Activated naive CD4-positive, alpha-beta T cell treated with anti-CD3 and anti-CD28 coated beads, Interleukin-2, amount 50 U/mL, for 72 hours (primary cell): ENCODE results near the gene SPRYD4. TPM values are rescaled to one million over a fixed set of nuclear protein-coding genes. Genes with fewer than 3 reads are reported as not detected.
"Not testable (repeated sequence)": the region's sequence is repeated elsewhere in the genome, so short reads cannot be mapped to it uniquely, and the experiment has no call there.

ENCODE experiments used
- ATAC-seq, 2 donors: fragments of 150-1000 bp; cut with Tn5 transposase; 2 replicates each; pipeline ENCODE4 v1.10.0; 2021; ENCODE audit warnings: mild to moderate bottlenecking in 2 of 2, moderate library complexity in 2 of 2
- DNase-seq, 2 donors: peaks; one replicate each; pipeline ENCODE4 v3.0.0; 2021 to 2022; ENCODE audit warnings: low spot score in 2 of 2
- H3K27ac Mint-ChIP-seq, 2 donors: one replicate each; pipeline ENCODE4 v1.8.0; 2022; ENCODE audit warnings: mild to moderate bottlenecking in 2 of 2, mixed read lengths in 2 of 2
- H3K36me3 Mint-ChIP-seq, 2 donors: one replicate each; pipeline ENCODE4 v1.8.0; 2022; ENCODE audit warnings: mixed read lengths in 2 of 2
- H3K9me3 Mint-ChIP-seq, 2 donors: one replicate each; pipeline ENCODE4 v1.8.0; 2022; ENCODE audit warnings: mixed read lengths in 2 of 2
- total RNA-seq, 2 donors: library from RNA; stranded (reverse); gene quantifications; one replicate each; pipeline ENCODE4 v1.2.3, GENCODE V29; 2022

Gene SPRYD4
- total RNA-seq, 2 donors from 2014 or later: 3.4 to 3.9 TPM

GRCh38 chr12:56461235-56462159 lies 6.9 kb upstream of the SPRYD4 start:
- Mint-ChIP-seq H3K27ac (no peak overlapping the region), H3K36me3 (no peaks in the 10 kb centered on the region), H3K9me3 (no peaks in the 10 kb centered on the region)
- ATAC-seq (no peak), DNase-seq (no peak)

DNA sequence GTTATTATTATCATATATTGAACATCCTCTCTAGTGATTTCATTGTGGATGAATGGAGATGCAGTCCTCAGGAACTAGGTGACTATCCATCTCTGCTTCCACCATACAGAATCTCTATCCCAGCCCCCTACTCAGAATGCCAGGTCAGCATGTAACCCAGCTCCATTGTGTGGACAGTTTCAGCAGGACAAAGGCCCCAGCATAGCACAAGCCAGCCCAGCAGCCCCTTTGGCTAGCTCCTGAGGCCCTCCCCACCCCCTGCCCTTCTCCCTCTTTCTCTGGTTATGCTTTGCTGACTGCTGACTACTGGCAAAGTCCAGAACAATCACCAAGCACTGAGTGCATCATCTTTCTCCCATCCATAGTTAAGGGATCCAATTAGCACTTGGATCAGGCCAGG lies 5.8 kb upstream of the SPRYD4 start:
- Mint-ChIP-seq H3K27ac (no peak overlapping the region), H3K9me3 (no peaks in the 10 kb centered on the region), H3K36me3 (no peaks in the 10 kb centered on the region)
- DNase-seq (no peak), ATAC-seq (no peak)

- ATAC-seq (no peak), DNase-seq (peak in 1 of 2 donors; percentile 61)
- Mint-ChIP-seq H3K36me3 (peaks cover 17 to 26% of the 10 kb centered on the region in 2 donors), H3K9me3 (no peaks in the 10 kb centered on the region), H3K27ac (peak overlapping the region; percentile 97 to 98)
These were observed 891 bp downstream of the SPRYD4 start for GRCh38 chr12:56469007-56469930.

DNA sequence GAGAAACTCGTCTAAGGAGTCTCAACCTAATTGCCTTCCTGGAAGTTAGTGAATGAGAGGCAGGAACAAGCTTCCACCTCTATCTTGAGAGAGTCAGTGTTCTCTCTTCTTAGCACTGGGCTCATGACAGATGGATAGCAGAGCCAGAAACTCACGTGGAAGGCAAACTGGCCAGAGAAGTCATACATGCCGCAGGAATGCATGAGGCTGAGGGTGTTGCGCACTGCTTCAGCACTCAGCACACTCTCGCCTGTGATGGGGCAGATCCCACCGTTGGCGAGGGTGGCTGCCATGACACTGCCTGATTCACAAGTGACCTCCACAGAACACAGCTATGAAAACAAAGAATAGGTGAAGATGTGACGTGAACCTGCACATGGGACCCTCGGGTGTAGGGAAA lies 6.0 kb downstream of the SPRYD4 start:
- DNase-seq (no peak), ATAC-seq (no peak)
- peak overlapping the region in 1 of 2 donors; percentile 27 for H3K27ac Mint-ChIP-seq
- peaks cover 7 to 13% of the 10 kb centered on the region in 2 donors for H3K36me3 Mint-ChIP-seq
- H3K9me3 Mint-ChIP-seq: no peaks in the 10 kb centered on the region

DNA sequence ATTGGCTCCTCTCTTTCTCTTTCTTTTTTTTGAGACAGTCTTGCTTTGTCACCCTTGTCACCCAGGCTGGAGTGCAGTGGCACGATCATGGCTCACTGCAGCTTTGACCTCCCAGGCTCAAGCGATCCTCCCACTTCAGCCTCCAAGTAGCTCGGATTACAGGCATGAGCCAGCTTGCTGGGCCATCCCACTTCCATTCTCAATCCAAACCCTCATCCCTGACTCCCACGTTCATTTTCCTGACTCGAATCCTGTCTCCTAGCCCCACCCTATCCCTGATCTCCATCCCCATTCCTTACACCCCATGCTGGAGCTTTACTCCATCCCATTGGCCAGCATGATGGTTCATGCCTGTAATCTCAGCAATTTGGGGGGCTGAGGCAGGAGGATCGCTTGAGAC lies 7.8 kb downstream of the SPRYD4 start:
- DNase-seq (no peak), ATAC-seq (no peak)
- no peaks in the 10 kb centered on the region for H3K9me3 Mint-ChIP-seq
- H3K27ac Mint-ChIP-seq: peak overlapping the region in 1 of 2 donors; percentile 27
- H3K36me3 Mint-ChIP-seq: peaks cover 0 to 2% of the 10 kb centered on the region in 2 donors

- no peak for ATAC-seq
- H3K36me3 Mint-ChIP-seq: no peaks in the 10 kb centered on the region
- DNase-seq: no peak
- H3K9me3 Mint-ChIP-seq: no peaks in the 10 kb centered on the region
- H3K27ac Mint-ChIP-seq: peak overlapping the region in 1 of 2 donors; percentile 72
These were observed 8.6 kb downstream of the SPRYD4 start for GRCh38 chr12:56476972-56477432.

- no peaks in the 10 kb centered on the region for H3K36me3 Mint-ChIP-seq
- ATAC-seq: no peak
- H3K9me3 Mint-ChIP-seq: no peaks in the 10 kb centered on the region
- no peak for DNase-seq
- peak overlapping the region in 1 of 2 donors; percentile 72 for H3K27ac Mint-ChIP-seq
These were observed 9.3 kb downstream of the SPRYD4 start for GRCh38 chr12:56477521-56478225.

- Mint-ChIP-seq H3K27ac (no peak overlapping the region), H3K36me3 (no peaks in the 10 kb centered on the region), H3K9me3 (no peaks in the 10 kb centered on the region)
- no peak for ATAC-seq
- DNase-seq: no peak
These were observed 11.2 kb downstream of the SPRYD4 start for GRCh38 chr12:56479625-56480024.

- H3K36me3 Mint-ChIP-seq: peaks cover 8% of the 10 kb centered on the region in 2 donors
- ATAC-seq: no peak
- H3K27ac Mint-ChIP-seq: no peak overlapping the region
These were observed 16.2 kb downstream of the SPRYD4 start for GRCh38 chr12:56484566-56484965.

GRCh38 chr12:56486694-56487093 lies 18.3 kb downstream of the SPRYD4 start:
- ATAC-seq: no peak
- peaks cover 5% of the 10 kb centered on the region in 2 donors for H3K9me3 Mint-ChIP-seq
- peaks cover 8% of the 10 kb centered on the region in 2 donors for H3K36me3 Mint-ChIP-seq
- no peak overlapping the region for H3K27ac Mint-ChIP-seq
- no peak for DNase-seq

More at GRCh38 chr12:56484566-56484965, 16.2 kb downstream of the SPRYD4 start:
- DNase-seq: no peak
- H3K9me3 Mint-ChIP-seq: peaks cover 5% of the 10 kb centered on the region in 2 donors

DNA sequence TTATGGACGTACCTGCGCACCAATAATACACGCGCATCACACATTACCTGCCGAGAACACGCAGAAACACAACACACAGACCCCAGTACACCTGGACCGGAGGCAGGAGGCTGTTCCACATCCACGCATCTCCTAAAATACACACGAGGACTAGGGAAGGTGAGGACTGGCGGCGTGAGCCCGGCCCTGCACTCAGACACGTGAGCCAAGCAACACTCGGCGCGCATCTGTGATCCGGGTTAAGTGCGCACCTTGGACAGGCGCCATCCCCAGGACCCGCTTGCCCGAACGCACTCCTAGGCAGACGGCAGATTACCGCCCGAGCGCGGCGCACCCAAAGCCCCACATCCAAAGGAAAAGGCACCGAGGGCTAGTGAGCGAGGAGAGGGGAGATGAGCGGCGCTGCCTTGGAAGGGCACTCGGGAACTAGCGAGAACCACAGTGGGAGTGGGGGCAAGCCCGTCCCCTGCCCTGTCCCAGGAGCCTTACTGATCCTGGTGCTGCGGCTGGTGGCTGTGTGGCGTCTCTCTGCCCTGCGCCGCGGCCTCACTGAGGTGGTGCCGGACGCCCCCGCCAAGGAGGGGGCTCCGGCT lies 19.2 kb downstream of the SPRYD4 start:
- peak; percentile 32 to 51 for ATAC-seq
- H3K27ac Mint-ChIP-seq: peak overlapping the region in 1 of 2 donors; percentile 20
- H3K36me3 Mint-ChIP-seq: peaks cover 8% of the 10 kb centered on the region in 2 donors
- peaks cover 5% of the 10 kb centered on the region in 2 donors for H3K9me3 Mint-ChIP-seq
- DNase-seq: peak; percentile 42 to 58

DNA sequence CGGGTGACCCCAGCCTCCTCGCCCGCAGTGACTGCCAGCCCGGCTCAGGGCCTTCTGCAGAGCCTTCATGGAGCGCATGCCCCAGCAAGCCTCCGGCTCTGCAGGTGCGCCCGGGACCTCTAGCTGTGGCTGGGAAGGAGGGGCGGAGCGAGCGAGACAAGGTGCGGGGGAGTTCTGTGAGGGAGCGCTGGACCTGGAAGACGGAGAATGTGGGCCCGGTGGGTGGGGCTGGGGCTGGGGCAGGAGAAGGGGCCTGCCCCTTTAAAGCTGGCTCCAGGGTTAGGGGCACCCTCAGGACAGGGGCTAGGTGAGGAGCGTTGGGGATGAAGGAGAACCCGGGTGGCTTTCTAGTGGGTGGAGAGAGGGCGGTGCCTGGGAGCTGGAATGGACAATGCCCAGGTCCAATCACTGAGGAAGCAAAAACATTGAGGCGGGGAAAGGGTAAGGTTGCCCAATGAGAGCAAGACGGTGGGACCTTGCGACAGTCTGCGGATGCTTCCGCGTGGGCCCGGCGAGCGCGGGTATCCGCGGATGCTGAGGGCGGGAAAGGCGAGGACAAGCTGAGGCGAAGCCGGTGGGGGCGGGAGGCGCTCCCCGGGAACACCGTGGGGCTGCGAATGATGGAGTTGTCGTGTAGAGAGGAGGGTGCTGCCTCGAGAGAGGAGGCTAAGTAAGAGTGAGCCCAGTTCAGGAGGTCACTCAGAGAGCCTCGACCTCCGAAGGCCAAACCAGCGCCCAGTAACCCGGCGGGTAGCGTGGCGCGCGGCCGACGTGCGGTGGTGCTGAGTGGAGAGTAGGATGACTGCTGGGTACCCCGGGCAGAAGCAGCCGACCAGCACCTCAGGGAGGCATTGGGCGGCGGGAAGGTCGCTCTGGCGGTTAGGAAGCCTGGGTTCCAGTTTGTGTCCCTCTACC lies 19.9 kb downstream of the SPRYD4 start, which contains the start of gene GLS2:
Gene GLS2, minus strand, starts transcription at position 121 of the 915 bp plus-strand sequence. Its CDS starts 43 bp downstream, at position 78.
- DNase-seq: peak; percentile 59 to 67
- peak within 1 kb of the TSS; percentile 20 to 52 for H3K27ac Mint-ChIP-seq
- peaks cover 8% of the 10 kb centered on the region in 2 donors for H3K36me3 Mint-ChIP-seq
- H3K9me3 Mint-ChIP-seq: peaks cover 5% of the 10 kb centered on the region in 2 donors
- peak; percentile 93 to 96 for ATAC-seq

GRCh38 chr12:56490360-56490759 lies 22.0 kb downstream of the SPRYD4 start:
- Mint-ChIP-seq H3K36me3 (peaks cover 8% of the 10 kb centered on the region in 2 donors), H3K27ac (no peak overlapping the region), H3K9me3 (peaks cover 5% of the 10 kb centered on the region in 2 donors)
- no peak for ATAC-seq
- no peak for DNase-seq

GRCh38 chr12:56493409-56494105 lies 25.2 kb downstream of the SPRYD4 start:
- H3K9me3 Mint-ChIP-seq, H3K36me3 Mint-ChIP-seq, H3K27ac Mint-ChIP-seq, ATAC-seq, DNase-seq: not testable (repeated sequence)
